Pancreas (tissue), 10 donors: ENCODE data around the gene SGMS2. TPM values are rescaled to one million over a fixed set of nuclear protein-coding genes. Genes with fewer than 3 reads are reported as not detected.

ENCODE experiments used
- ATAC-seq, 4 donors: fragments of 200-7000 bp; cut with Tn5 transposase; one replicate each; pipeline versions ENCODE4 v1.8.0 to v1.9.1; 2020; ENCODE audit warnings: mild to moderate bottlenecking in 4 of 4, moderate library complexity in 4 of 4
- DNase-seq, 6 donors: peaks; one replicate each; pipeline ENCODE4 v3.0.0-alpha.2; 2020
- FAIRE-seq: peaks from 2 replicates; lab custom pipeline; 2012; peaks lifted over from hg19 to GRCh38; lab: Jason Lieb, UNC
- H3K27ac ChIP-seq, 4 donors: fragments of 200-600 bp; sonication (generic); 1 replicate in 3 of 4; 2 replicates in 1 of 4; pipeline versions ENCODE4 v1.5.0 to v1.8.0; 2020
- H3K27me3 ChIP-seq, 4 donors: fragments of 200-600 bp; one replicate each; pipeline ENCODE4 v1.8.0; 2021
- H3K36me3 ChIP-seq, 3 donors: fragments of 200-600 bp; sonication (generic) in 1 of 3; one replicate each; pipeline versions ENCODE4 v1.5.0 to v1.8.0; 2020 to 2021
- H3K4me1 ChIP-seq, 3 donors: fragments of 200-600 bp; one replicate each; pipeline ENCODE4 v1.8.0; 2021
- H3K4me3 ChIP-seq, 4 donors: fragments of 200-600 bp; sonication (generic) in 2 of 4; one replicate each; pipeline versions ENCODE4 v1.5.0 to v1.8.0; 2020 to 2021
- H3K9me3 ChIP-seq, 4 donors: fragments of 200-600 bp; one replicate each; pipeline ENCODE4 v1.8.0; 2021
- CTCF ChIP-seq, 4 donors: fragments of 200-600 bp; sonication (generic) in 3 of 4; IDR thresholded peaks; one replicate each; pipeline versions ENCODE4 v1.5.0 to v1.8.0; 2021; ENCODE audit warnings: antibody characterized with exemption in 4 of 4
- whole genome bisulfite sequencing, 2 donors: extraction: QIAGEN DNeasy Blood & Tissue Kit; methylation state at CpG; one replicate each; pipeline ENCODE4 v1.1.7; 2013; 5-methylcytosine and 5-hydroxymethylcytosine counted together
- intact Hi-C, 3 donors: fragments of 100-400 bp; cut with DNase I; formaldehyde crosslinking; loops; one replicate each; pipeline versions ENCODE4 v1.11.1 to v1.14.2; 2022
- polyA plus RNA-seq, 2 donors: library from polyadenylated mRNA; stranded (reverse); fragments of 200-250 nt; gene quantifications; one replicate each; pipeline ENCODE4 v1.2.3, GENCODE V29; 2013
- total RNA-seq, 6 donors: library from RNA; stranded (reverse); fragmentation: NEBNext Ultra II Directional in 4 of 6; extraction: Animal tissue kit (Norgen Biotek cat#: 25700) in 4 of 6; gene quantifications; one replicate each; pipeline versions ENCODE4 v1.2.1 to v1.2.4, GENCODE V29; 2021 to 2023
- donor health status: healthy with polysubstance abuse.
- donor health status: DM: no; HTN: no; CAD: no; lungs with moderate emphysema.
- donor health status: DM: no; HTN: no; CAD: no.
- donor health status: control.
- donor health status: control.
- donor health status: Bipolar disorder and iron deficiency.
- donor health status: DM: yes; HTN: yes; CAD: no.
- donor health status: DM: no; HTN: no; CAD: no.
- donor health status: DM: no; HTN: no; CAD: no.
- donor health status: DM: yes; HTN: yes; CAD: no.

The SGMS2 gene
- total and polyA plus RNA-seq, 8 donors, result 1.6 to 25.4 (median 12.6) TPM

- FAIRE-seq (peak; percentile 93), ATAC-seq (peak; percentile 73 to 97 (median 92))
These were observed 88.7 kb downstream of the SGMS2 start for GRCh38 chr4:107913283-107913899.

GRCh38 chr4:107915220-107915619, 90.5 kb downstream of the SGMS2 start:
- ATAC-seq (no peak), DNase-seq (no peak), FAIRE-seq (no peak)
- Histone ChIP-seq H3K27me3 (no peaks in the 10 kb centered on the region), H3K4me3 (no peak overlapping the region), H3K9me3 (no peaks in the 10 kb centered on the region), H3K27ac (no peak overlapping the region), H3K36me3 (no peaks in the 10 kb centered on the region), H3K4me1 (peaks cover 0 to 3% (median 0%) of the 10 kb centered on the region in 3 donors)
- intact Hi-C loops, result loop anchor here (5.0 to 10.0 kb wide), 3 partner anchors 158 to 163 kb away; no protein-coding TSS in a partner anchor
- TF ChIP-seq CTCF (IDR thresholded peaks at IDR 0.05), result no peak
- 84 to 89% methylated on average over 1 of the region's 1 CpG for WGBS, 2 donors

More at GRCh38 chr4:107913283-107913899, 88.7 kb downstream of the SGMS2 start:
- WGBS, 2 donors, result 11 to 12% methylated on average over 2 of the region's 2 CpGs
- DNase-seq, result peak in 3 of 6 donors; percentile 18 to 42 (median 23)
- Histone ChIP-seq H3K27ac (no peak overlapping the region), H3K4me1 (peaks cover 0 to 3% (median 0%) of the 10 kb centered on the region in 3 donors), H3K27me3 (no peaks in the 10 kb centered on the region), H3K9me3 (no peaks in the 10 kb centered on the region), H3K4me3 (no peak overlapping the region), H3K36me3 (no peaks in the 10 kb centered on the region)
- peak; percentile 54 to 74 (median 64) for TF ChIP-seq CTCF (IDR thresholded peaks at IDR 0.05)
- intact Hi-C loops, result loop anchor here in 2 of 3 donors (5.0 to 10.0 kb wide), 2 partner anchors 151 to 159 kb away; no protein-coding TSS in a partner anchor

DNA sequence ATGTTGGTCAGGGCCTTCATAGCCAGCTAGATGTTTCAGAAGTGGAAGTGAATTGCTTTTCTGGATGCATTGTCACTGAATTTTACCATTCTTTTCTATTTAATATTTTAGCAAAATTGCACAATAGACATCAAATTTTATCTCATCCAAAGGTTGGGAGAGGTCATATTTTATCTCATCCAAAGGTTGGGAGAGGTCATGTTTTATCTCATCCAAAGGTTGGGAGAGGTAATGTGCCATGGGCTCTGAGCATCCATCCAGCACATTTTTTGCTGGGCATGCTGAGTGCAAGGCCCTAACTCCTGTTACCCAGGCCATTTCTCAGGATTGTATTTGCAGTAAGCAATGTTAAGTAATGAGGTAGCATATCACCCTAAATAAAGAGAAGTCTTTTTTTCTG, 91.9 kb downstream of the SGMS2 start:
- no peaks in the 10 kb centered on the region for H3K27me3 ChIP-seq
- no peak for TF ChIP-seq CTCF (IDR thresholded peaks at IDR 0.05)
- H3K9me3 ChIP-seq, result no peaks in the 10 kb centered on the region
- no peak overlapping the region for H3K4me3 ChIP-seq
- peaks cover 0 to 3% (median 0%) of the 10 kb centered on the region in 3 donors for H3K4me1 ChIP-seq
- intact Hi-C loops, result loop anchor here (5.0 to 10.0 kb wide), 3 partner anchors 159 to 164 kb away; no protein-coding TSS in a partner anchor
- H3K27ac ChIP-seq, result no peak overlapping the region
- H3K36me3 ChIP-seq, result no peaks in the 10 kb centered on the region
- no peak for FAIRE-seq
- no peak for ATAC-seq
- DNase-seq, result no peak

GRCh38 chr4:107917500-107917899, 92.8 kb downstream of the SGMS2 start:
- H3K27ac ChIP-seq, result no peak overlapping the region
- H3K9me3 ChIP-seq, result no peaks in the 10 kb centered on the region
- peaks cover 0 to 3% (median 0%) of the 10 kb centered on the region in 3 donors for H3K4me1 ChIP-seq
- no peaks in the 10 kb centered on the region for H3K27me3 ChIP-seq
- no peaks in the 10 kb centered on the region for H3K36me3 ChIP-seq
- WGBS, 2 donors, result 95 to 98% methylated on average over 2 of the region's 2 CpGs
- no peak for FAIRE-seq
- DNase-seq, result no peak
- no peak for ATAC-seq
- no peak for TF ChIP-seq CTCF (IDR thresholded peaks at IDR 0.05)
- intact Hi-C loops, result loop anchor here (5.0 to 10.0 kb wide), 3 partner anchors 160 to 165 kb away; no protein-coding TSS in a partner anchor
- no peak overlapping the region for H3K4me3 ChIP-seq
